ENCODE measurements around the gene PITPNB.

PITPNB gene

DNA sequence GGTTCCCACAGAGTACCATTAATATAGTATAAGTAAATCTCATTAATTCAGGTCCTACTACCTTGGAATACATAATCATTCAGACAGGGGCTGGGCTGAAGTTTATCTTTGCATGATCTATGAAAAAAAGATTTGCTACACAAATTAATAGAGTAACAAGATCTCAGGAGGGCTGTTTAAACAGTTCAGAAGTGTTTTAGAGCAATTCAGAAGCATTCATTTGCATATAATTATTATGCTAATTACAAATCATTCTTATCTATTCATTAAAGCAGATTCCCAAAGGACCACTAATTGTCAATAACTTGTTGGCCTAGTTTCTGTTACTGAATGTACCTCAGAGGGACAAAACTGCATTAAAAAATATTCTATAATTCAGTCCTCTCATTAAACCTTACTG is 40.5 kb downstream of the PITPNB start:
- DNase-seq = no peak

DNA sequence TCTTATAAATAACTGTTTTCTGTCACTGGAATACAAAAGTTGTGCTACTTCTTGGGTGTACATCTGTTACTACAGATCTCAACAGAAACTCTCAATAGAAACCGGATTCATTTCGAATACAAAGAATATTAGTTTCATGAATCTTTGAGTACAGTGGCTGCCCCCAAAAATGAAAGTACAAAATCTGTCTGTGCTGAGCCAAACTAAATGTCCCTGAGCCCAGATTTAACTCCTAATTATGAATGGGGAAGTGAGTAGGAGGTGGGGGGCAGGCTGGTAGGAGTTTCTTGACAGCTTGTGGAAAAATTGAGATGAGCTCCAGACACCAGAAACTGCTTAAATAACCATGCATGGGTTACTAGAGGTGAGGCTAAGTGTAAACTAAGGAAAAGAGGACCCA is 41.6 kb downstream of the PITPNB start:
- no peak for DNase-seq

DNA sequence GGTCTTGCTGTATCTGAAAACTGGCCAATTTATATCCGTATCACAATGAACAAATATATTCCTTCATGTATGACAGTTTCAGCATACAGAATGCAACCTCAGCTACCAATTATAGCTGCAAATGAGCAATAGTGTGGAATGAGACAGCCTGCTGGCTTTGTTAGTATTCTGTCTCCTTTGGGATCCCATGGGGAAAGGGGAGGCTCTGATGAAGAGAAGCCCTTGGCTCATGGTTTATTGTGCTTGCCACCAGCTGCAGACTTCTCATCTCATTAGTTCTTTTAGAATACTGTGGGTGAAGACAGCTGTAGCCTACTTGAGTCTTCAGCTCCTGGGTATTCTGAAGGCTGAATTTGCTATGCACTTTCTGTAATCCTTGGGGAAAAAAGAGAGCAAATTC is 42.4 kb downstream of the PITPNB start:
- no peak for DNase-seq

DNA sequence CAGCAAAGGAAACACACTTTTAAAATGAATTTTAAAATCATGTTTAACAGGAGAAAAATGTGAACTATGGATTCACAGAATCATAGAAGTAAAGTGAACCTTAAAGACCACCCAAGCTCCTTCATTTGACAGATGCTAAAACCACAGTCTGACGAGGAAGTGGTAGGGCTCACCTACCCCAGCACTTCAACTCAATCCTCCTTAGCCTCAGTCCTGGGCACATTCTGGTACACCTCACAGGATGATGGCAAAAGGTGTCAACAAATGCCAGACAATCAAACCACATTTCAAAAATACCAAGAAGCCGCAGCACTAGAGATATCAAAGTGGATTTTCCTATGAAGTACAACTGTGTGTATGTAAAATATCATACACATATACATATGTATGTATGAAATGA is 43.1 kb downstream of the PITPNB start:
- DNase-seq = no peak

DNA sequence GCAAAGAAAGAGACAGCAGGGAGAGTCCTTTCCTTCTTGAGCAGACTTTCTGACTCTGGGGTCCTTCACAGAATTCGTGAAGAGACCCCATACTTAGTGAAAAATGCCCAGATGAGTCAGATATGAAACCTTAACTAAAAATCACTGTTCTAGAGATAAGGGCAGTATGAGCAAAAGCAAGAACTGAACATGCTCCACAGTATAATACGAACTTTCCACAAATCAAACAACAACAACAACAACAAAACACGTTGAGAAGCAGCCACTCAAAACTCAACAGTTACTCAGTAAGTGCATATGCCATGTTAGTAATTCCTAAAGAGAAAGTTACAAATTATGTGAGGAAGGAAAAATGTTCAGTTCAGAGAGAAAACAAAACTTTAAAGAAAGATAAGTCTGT is 44.3 kb downstream of the PITPNB start:
- DNase-seq = no peak

DNA sequence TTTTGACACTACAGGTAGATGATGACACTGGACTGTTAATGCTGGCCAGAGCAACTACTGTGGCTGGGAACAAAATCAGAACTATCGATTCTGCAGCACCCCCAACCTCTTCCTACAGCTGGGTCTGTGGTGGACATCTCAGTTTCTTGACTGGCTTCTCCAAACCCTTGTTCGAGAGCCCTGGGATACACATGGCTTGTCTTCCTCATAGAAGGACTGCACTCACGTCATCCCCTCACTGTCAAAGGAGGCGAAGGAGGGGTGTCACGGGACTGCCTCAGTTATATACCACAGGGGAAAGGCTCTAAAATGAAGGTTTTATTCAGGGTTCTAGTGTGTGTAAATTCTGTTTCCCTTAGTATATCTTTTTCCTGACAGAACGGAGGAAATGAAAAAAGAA is 44.9 kb downstream of the PITPNB start:
- no peak for DNase-seq

DNA sequence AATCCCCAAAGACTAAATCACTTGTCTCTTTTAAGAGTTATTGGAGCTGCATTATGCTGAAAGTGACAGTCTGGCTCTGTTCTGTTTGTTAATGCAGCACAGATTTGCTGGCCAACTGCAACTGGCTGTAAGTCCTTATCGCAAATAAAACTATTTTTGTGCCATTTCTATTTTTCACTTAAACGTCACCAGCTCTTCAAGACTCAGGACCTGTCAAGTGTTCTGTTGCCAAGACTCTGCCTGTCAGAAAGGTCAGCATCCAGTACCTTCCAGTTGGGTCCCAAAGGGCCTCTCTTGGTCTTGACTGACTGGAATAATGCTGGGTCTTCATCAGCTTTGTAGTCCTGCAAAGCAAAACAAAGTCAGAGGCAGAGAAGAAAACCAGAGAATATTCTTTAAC is 45.6 kb downstream of the PITPNB start:
- DNase-seq = no peak

DNA sequence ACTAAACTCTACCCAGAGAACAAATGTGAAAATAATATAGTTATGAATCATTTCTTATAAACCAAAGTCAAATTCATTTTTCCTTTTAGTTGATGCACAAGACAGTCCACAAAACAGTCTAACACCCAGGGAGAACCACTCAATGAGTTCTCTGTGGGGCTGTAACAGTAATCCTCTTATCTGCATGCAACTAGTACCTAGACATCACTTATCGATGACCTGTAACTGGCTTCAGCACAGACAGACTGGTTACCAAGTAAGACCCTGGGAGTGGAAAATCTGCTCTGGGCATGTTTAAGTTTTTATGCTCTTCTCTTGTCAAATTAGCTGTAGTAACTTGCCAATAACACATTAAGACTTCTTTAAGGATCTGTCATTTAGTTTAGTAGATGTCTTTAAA is 46.6 kb downstream of the PITPNB start:
- DNase-seq = no peak

DNA sequence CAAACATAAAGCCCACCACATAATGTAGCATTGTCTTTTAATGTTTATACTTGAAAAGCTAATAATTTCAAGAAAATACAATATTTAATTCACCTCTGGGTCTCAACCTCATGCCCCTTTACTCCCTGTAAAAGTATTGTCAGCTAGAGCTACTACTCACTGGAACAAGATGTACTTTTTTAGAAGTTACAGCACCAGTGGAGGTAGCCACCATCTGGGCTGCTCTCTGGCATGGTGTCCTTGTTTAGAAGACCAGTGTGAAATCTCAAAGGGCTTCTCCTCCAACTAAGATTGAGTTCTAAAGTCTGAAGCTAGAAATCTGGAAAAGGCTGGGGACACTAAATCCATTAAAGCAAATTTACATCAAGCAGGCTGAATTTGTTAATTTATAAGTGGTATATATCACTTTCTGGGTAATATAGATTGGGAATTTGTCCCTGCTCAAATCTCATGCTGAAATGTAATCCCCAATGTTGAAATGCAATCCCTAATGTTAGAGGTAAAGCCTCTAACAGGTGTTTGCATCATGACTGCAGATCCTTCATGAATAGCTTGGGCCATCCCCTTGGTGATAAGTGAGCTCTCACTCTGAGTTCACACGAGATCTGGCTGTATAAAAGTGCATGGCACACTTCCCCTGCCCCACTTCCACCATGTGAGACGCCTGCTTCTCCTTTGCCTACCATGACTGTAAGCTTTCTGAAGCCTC is 47.6 kb downstream of the PITPNB start:
- DNase-seq = no peak

DNA sequence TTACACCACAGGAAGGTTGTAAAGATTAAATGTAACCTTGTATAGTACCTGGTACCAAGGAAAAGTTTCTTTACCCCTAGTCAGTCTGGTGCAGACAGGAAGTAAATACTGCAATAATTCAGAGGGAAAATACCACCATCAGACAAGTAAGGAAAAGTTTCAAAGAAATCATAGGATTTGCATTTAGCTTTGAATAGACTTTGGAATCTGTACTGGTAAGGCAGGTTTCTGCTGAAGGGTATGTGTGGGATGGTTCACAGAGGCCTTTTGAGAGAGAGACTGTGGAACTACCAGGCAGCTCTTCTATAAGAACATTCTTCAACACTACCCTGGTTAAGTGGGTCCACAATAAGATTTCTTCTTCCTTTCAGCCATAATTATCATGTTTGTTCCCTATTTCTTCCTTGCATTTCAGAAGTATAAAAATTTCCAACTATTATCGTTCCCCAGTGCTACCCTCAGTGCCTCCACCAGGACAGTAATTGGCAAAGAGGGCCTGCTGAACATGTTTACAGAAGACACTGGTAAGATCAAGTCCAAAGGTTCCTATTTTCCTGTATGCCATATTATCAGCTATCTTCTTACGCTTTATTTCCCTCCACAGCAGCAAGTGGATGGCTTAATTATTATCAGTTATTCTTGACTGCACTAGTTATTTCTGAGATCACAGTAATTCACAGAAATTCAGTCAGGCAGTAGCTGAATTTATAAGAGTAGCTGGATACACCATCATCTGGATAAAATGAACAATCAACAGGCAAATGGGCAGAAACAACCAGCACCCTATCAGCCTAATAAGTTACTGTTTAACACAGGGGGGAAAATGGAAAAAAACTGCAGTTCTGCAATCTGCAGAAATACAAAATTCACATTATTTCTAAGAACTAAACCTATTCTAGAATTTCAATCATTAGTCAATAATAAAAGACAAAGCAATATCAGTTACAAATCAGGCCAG is 48.5 kb downstream of the PITPNB start:
- DNase-seq = no peak

DNA sequence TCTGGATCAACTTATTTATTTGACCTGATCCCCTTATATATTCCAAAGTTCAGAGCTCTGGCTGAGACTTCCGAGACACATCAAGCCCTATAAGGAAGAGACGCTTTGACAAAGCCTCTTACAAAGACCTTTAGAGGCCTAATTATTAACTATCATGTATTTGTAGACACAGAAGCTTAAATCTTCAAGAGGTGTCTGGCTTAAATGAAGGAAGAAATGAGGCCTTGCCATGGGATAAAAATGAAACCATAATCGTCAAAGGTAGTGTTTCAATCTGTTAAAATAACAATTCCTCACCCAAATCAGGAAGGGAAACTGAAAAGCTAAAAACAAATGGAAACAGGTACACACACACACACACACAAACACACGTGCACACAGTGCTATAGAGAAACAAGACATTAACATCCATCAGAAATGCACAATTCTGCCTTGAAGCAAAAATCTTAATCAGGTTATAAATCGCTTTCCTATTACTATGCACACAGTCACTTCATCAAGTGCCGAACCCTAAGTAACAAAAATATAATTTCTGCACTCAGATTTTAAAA is 50.2 kb downstream of the PITPNB start:
- no peak for DNase-seq

DNA sequence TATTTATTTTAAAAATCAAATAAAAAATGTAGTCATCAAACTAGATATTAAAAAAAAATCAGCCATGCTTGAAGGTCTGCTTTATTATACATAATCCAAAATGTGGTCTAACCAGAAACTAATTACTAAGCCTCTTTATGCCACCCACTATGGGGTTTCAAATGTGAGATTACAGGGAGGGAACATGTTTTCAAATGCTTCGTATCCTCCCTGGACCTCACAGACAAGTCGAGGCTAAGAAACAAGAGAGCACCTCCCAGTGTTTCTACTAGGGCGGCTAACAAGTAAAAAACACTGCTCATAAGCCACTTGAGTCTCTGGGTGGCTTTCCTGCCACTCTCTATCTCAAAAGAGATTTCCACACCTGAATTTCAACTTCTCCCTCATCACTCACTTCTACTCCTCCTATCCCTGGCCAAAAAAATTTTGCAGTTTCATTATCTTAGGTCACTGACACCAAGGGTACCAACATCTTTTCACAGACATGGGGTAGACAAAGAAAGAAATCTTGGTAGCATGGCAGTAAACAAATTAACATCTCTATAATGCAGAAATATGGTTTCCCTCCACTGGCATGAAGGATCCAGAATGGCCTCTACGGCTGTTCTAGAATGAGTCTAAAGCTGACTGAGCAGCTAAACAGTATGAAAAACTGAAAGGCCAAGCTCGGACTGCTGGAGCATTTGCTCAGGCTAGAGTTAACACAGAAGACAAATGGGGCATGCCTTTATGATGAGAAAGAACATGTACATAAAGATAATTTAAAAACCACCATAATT is 50.9 kb downstream of the PITPNB start:
- no peak for DNase-seq

DNA sequence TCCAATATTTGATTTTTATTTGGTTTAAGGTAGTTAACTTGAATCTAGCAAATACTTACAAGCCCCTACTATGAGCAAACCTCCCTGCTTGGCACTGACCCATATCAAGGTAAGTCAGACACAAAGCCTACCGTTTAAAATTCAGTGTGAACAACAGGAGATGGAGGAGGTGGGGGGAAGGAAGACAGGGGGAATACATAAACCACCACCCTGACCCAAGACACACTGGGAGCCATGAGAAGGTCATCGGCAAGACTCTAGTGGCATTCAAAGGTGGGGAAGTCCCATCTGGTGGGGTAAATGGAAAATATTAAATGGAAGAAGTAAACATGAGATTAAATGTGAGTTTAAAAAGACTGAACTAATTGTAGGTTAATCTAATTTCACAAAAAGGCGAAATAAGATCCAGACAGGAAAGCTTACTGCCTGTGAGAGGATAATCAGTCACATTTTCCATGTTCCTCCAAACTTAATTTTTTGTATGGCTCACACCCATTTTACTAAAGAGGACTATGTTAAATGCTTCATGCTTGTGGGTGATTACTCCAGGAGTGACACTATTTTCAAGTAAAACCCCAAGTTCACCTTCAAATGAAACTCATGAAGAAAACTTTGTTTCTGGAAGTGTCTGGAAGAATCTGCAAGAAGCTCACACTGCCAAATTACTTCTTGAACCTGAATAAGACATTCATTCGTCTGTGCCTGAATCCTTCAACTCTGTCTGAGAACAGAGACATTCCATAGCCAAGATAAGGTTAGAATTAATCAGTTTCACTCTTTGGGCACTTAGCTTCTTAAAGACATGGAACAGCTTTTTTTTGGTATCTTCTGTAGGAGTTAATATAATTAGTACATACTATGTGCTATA is 51.7 kb downstream of the PITPNB start:
- DNase-seq = no peak

DNA sequence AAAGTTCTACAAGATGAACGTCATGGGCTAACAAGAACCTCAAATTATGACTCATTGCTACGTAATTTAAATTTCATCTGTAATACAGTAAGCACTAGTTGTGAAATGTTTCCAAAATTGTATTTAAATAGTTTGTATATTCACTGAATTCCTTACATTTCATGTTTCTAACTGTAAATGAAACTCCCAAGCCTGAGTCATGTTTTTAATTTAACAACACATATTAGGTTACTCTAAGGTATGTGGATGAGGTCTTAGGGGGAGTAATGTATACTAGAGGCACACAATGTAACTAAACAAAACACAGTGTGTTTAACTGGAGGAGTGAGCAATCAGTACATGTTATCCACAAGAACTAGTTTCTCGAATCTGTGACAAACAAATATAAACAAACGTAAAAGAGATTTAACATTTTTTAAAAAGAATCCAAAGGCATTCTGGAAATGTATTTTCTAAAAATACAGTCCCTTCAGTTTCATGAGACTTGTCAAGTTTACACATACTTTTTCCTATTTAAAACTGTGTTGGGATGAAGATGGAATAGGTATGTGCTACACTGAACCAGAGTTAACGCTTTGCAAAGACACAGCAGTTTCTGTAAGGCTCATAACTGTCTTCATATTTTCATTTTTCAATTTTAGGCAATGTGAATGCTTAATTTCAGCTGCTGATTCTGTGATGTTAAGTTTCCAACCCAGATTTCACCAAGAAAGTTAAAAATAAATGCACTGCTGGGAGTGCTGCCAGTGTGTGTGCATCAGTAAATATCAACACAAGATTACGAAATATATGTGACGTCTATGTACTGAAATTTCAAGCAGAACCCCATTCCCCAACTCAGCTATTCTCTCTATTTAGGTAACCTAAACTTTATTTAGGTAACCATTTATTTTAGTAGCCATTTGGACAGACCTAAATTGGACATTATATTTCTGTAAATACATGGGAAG is 52.6 kb downstream of the PITPNB start:
- DNase-seq = no peak

DNA sequence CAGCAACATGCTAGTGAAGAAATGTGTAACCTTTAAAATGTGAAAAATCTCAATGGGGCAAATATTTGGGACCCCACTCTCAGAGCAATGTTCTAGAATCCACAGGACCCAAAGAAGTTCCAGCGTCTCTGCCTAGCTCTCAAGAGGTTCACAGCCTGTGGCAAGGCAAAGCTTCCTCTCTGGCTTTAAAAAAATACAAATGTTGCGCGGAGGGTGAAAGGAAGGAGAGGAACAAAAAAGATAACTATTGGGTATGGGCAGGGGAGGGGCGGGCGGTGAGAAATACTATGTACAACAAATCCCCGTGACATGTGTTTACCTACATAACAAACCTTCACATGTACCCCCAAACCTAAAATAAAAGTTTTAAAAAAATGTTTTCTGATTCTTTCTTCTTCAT is 53.6 kb downstream of the PITPNB start:
- DNase-seq = no peak

DNA sequence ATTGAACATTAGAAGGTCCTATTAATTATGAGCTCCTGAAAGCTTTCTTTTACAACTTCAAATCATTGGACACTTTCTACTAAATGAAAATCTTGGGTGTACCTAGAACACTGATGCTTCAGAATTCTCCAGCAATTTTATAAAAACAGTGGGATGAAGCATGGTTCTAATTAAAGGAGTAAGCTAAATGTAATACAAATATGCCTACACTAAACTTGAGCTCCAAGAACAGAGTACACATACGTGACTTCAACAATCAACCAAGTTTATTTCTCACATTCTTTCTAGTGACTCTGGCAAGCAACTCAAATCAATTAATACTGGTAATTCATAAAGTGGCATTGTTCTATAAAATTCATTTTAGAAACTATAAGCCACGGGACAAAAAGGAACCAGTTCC is 55.5 kb downstream of the PITPNB start:
- no peak for DNase-seq

DNA sequence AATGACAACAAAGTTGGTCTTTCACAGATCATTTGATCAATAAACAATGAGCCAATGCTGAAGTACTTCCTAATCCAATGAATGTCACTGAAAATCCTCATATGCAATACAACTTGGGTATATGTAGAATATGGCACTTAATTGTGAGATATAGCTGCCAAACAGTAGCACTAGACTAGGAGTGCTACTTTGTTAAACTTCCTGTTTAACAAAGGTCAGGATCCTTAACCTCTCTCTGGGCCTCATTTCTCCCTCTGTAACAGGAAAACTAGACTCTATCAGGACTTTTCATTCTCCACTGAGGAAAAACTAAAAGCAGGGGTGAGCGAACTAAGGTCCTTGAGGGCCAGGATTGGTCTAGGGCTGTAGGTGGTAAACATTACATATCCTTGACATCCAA is 56.1 kb downstream of the PITPNB start:
- no peak for DNase-seq

DNA sequence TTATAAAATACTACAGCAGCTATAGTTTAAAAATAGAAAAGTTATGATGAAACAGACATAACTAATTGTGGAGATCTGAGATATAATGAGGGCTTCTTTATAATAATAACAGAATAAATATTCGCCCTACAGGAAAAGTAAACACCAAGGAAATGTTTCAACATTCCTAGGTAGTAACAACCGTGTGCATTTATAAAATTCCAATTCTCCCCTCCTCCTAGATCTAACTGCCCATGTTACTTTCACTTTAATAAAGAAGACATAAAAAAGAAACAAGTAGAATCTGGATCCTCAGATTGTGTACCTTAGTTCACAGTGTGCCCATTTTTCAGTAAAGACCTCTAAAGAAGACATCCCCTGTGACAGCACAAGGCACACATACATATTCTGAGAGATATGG is 59.7 kb downstream of the PITPNB start:
- no peak for DNase-seq

DNA sequence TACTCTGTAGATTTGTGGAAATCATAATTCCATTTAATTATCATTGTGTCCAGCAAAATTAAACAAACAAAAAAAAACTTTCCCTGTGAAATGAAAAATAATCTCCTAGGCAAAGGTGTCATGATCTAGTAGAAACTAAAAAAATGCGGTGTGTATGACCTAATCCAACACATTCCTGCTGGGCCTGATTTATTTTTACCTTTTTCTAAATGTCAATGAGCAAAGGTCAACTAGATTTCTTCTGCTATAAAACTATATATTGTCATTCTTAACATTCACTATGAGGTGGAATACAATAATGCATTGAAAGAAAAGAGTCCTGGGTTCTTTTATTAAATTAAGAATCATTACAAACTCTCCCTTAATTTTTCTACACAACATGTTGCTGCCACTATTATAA is 60.4 kb downstream of the PITPNB start:
- no peak for DNase-seq

DNA sequence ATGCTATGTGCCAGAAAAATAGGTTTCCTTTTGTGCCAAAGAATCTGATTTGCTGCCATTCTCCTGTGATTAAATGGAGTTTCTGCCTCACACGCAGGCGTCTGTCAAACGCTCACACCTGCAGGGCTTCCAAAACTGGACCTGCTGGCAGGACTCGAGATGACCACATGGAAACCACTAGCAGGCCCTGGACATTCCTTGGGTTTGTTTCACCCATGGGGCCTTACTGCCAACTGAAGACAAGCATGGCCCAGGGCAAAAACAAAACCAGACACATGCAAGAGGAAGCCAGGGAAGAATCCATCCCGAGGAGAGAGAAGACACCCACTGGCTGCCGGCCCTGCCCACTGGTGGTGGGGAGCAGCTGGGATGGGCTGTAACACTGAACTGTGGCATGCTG is 61.6 kb downstream of the PITPNB start:
- DNase-seq = no peak

DNA sequence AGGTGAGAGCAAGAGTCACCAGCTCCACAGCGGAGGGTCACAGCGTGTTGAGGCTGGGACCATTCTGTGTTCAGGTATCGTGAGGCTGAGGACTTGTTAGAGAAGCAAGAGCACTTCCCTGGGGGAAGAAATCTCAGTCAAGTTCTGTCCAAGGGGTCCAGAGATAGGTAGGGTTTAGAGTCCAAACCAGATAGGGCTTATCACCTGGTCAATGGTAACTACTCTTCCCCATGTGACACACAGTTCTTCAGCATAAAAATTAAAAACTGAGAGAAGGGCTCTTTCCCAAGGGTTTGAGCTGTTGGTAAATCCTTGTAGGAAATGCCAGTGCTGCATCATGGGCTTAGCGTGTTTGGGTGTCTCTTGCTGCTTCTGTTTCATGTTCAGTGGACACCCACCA is 62.7 kb downstream of the PITPNB start:
- no peak for DNase-seq
